CD4-positive, CD25-positive, alpha-beta regulatory T cell (primary cell): Measurements from ENCODE around the gene UPF3A. TPM values are rescaled to one million over a fixed set of nuclear protein-coding genes. Genes with fewer than 3 reads are reported as not detected.

Experiments used
- ATAC-seq, 2 donors: fragments of 150-1000 bp; cut with Tn5 transposase; one replicate each; pipeline ENCODE4 v1.10.0; 2021; ENCODE audit warnings: low read depth in 2 of 2, moderate number of reproducible peaks in 2 of 2, moderate library complexity in 1 of 2
- DNase-seq, 3 donors: peaks; one replicate each; pipeline versions ENCODE4 v3.0.0 to v3.0.0-alpha.2; 2012 to 2022; ENCODE audit warnings: mixed read lengths in 1 of 3
- H3K27ac ChIP-seq: one replicate; pipeline ENCODE4 v1.7.0; 2013; ENCODE audit warnings: mild to moderate bottlenecking, low read length; ENCODE audit not compliant: insufficient read depth, poor library complexity, severe bottlenecking
- H3K27me3 ChIP-seq: one replicate; pipeline ENCODE4 v1.7.0; 2013; ENCODE audit warnings: low read length; ENCODE audit not compliant: control insufficient read depth, insufficient read depth
- H3K36me3 ChIP-seq: one replicate; pipeline ENCODE4 v1.7.0; 2013; ENCODE audit warnings: mild to moderate bottlenecking, low read length, moderate library complexity; ENCODE audit not compliant: control insufficient read depth, insufficient read depth
- H3K4me1 ChIP-seq: 2 replicates; pipeline ENCODE4 v1.7.0; 2013; ENCODE audit warnings: mild to moderate bottlenecking, low read length; ENCODE audit not compliant: insufficient read depth, control insufficient read depth, poor library complexity, severe bottlenecking
- H3K4me3 ChIP-seq: one replicate; pipeline ENCODE4 v1.7.0; 2013; ENCODE audit warnings: low read depth, mild to moderate bottlenecking, low read length, moderate library complexity
- H3K9me3 ChIP-seq, 2 experiments: 1 replicate in 1 of 2; 2 replicates in 1 of 2; pipeline ENCODE4 v1.7.0; 2013; ENCODE audit warnings: low read length in 2 of 2, mild to moderate bottlenecking in 1 of 2, moderate library complexity in 1 of 2; ENCODE audit not compliant: control insufficient read depth in 2 of 2
- H3K27ac Mint-ChIP-seq, 3 donors: one replicate each; pipeline ENCODE4 v1.8.0; 2020 to 2022; ENCODE audit warnings: mild to moderate bottlenecking in 3 of 3, mixed read lengths in 3 of 3, moderate library complexity in 2 of 3
- H3K27me3 Mint-ChIP-seq: one replicate; pipeline ENCODE4 v1.8.0; 2022; ENCODE audit warnings: mild to moderate bottlenecking, mixed read lengths
- H3K36me3 Mint-ChIP-seq: one replicate; pipeline ENCODE4 v1.8.0; 2020; ENCODE audit warnings: mixed read lengths
- H3K4me1 Mint-ChIP-seq, 4 donors: one replicate each; pipeline ENCODE4 v1.8.0; 2020 to 2022; ENCODE audit warnings: mixed read lengths in 4 of 4, mild to moderate bottlenecking in 1 of 4
- H3K4me3 Mint-ChIP-seq, 4 donors: one replicate each; pipeline ENCODE4 v1.8.0; 2020 to 2022; ENCODE audit warnings: mild to moderate bottlenecking in 4 of 4, mixed read lengths in 4 of 4, moderate library complexity in 3 of 4
- H3K9me3 Mint-ChIP-seq, 7 donors: one replicate each; pipeline ENCODE4 v1.8.0; 2020 to 2022; ENCODE audit warnings: mixed read lengths in 7 of 7, mild to moderate bottlenecking in 3 of 7, moderate library complexity in 2 of 7
- polyA plus RNA-seq, 4 donors: library from polyadenylated mRNA; unstranded; fragments of 300-500 nt; fragmentation: Illumina TruSeq; gene quantifications; one replicate each; pipeline ENCODE4 v1.2.3, GENCODE V29; 2021
- total RNA-seq: library from RNA; stranded (reverse); gene quantifications from one replicate; pipeline ENCODE4 v1.2.3, GENCODE V29; 2022

UPF3A gene, protein sequence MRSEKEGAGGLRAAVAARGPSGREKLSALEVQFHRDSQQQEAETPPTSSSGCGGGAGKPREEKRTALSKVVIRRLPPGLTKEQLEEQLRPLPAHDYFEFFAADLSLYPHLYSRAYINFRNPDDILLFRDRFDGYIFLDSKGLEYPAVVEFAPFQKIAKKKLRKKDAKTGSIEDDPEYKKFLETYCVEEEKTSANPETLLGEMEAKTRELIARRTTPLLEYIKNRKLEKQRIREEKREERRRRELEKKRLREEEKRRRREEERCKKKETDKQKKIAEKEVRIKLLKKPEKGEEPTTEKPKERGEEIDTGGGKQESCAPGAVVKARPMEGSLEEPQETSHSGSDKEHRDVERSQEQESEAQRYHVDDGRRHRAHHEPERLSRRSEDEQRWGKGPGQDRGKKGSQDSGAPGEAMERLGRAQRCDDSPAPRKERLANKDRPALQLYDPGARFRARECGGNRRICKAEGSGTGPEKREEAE
- total RNA-seq: 50.0 TPM
- 10 to 100 TPM; 14.5 to 30.7 (median 16.4) TPM for polyA plus RNA-seq

DNA sequence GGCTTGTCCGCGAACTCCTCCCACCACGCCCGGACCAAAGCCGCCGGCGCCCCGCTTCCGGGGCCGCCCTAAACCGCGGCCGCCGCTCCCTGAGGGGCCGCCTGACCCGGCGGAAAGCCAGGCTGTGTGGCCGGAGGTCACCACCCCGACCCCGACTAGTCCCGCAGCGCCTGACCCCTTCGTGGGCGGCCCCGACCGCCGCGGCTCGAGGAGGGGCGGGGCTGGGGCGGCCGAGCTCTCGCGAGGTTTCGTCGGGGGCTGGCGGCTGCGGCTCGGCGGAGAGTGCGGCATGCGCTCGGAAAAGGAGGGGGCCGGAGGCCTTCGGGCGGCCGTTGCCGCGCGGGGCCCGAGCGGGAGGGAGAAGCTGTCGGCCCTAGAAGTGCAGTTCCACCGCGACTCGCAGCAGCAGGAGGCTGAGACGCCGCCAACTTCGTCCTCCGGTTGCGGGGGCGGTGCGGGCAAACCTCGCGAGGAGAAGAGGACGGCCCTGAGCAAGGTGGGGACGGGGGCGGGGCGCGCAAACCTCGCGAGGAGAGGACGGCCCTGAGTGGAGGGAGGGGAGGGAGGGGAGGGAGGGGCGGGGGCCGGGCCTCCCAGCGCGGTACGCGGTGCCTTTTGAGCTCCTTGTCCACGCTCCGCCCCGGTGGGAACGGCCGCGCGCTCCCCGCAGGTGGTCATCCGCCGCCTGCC, at the start of gene UPF3A:
Gene UPF3A, plus strand, starts transcription at position 251 of the 690 bp plus-strand sequence. Its CDS starts 39 bp downstream, at position 290.
- Mint-ChIP-seq H3K27me3 (no peaks in the 10 kb centered on the region), H3K4me1 (peaks cover 27 to 69% (median 37%) of the 10 kb centered on the region in 4 donors), H3K36me3 (peaks cover 24% of the 10 kb centered on the region), H3K9me3 (no peaks in the 10 kb centered on the region), H3K27ac (peak within 1 kb of the TSS; percentile 98 to 99 (median 98)), H3K4me3 (peak within 1 kb of the TSS; percentile 90 to 98 (median 92))
- Histone ChIP-seq H3K27ac (peak within 1 kb of the TSS; percentile 92), H3K4me3 (peak within 1 kb of the TSS; percentile 92), H3K9me3 (no peaks in the 10 kb centered on the region), H3K27me3 (no peaks in the 10 kb centered on the region), H3K36me3 (peaks cover 10% of the 10 kb centered on the region), H3K4me1 (peaks cover 45% of the 10 kb centered on the region)
- peak; percentile 84 to 85 for ATAC-seq
- DNase-seq: peak; percentile 83 to 96 (median 92)

DNA sequence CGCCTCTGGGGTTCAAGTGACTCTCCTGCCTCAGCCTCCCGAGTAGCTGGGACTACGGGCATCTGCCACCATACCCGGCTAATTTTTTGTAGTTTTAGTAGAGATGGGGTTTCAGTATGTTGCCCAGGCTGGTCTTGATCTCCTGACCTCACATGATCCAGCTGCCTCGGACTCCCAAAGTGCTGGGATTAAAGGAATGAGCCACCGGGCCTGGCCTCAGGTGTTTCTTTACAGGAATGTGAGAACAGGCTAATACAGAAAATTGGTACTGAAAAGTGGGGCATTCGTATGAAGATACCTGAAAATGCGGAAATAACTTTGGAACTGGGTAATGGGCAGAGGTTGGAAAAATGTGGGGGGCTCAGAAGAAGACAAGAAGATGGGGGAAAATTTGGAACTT, 49.5 kb upstream of the UPF3A start:
- H3K9me3 Mint-ChIP-seq: no peaks in the 10 kb centered on the region
- DNase-seq: no peak
- no peak for ATAC-seq
- H3K4me3 Mint-ChIP-seq: peak overlapping the region in 1 of 4 donors; percentile 27
- H3K9me3 ChIP-seq: no peaks in the 10 kb centered on the region
- peaks cover 5% of the 10 kb centered on the region for H3K27me3 ChIP-seq
- H3K4me1 ChIP-seq: peaks cover 29% of the 10 kb centered on the region
- H3K36me3 Mint-ChIP-seq: no peaks in the 10 kb centered on the region
- no peak overlapping the region for H3K4me3 ChIP-seq
- no peak overlapping the region for H3K27ac Mint-ChIP-seq
- H3K27me3 Mint-ChIP-seq: peaks cover 42% of the 10 kb centered on the region
- H3K4me1 Mint-ChIP-seq: peaks cover 11 to 29% (median 17%) of the 10 kb centered on the region in 4 donors
- H3K36me3 ChIP-seq: peaks cover 3% of the 10 kb centered on the region
- H3K27ac ChIP-seq: no peak overlapping the region

DNA sequence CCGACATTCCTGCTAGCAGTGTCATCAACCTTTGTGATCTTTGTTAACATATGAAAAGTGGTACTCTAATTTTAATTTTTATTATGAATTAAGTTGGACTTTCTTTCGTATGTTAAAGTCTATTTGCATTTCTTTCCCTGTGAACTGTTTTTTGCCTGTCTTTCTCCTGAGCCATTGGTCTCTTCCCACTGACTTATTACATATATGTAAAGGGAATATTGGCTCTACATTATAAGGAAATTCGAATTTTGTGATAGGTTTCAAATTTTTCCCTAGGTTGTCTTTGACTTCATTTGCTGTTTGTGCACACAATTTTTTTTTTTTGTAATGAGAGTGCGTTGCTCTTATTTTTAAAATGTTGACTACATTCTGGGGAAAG, 47.1 kb upstream of the UPF3A start:
- peak overlapping the region; percentile 41 for H3K4me3 ChIP-seq
- Mint-ChIP-seq H3K36me3 (peaks cover 14% of the 10 kb centered on the region), H3K27me3 (peaks cover 27% of the 10 kb centered on the region)

DNA sequence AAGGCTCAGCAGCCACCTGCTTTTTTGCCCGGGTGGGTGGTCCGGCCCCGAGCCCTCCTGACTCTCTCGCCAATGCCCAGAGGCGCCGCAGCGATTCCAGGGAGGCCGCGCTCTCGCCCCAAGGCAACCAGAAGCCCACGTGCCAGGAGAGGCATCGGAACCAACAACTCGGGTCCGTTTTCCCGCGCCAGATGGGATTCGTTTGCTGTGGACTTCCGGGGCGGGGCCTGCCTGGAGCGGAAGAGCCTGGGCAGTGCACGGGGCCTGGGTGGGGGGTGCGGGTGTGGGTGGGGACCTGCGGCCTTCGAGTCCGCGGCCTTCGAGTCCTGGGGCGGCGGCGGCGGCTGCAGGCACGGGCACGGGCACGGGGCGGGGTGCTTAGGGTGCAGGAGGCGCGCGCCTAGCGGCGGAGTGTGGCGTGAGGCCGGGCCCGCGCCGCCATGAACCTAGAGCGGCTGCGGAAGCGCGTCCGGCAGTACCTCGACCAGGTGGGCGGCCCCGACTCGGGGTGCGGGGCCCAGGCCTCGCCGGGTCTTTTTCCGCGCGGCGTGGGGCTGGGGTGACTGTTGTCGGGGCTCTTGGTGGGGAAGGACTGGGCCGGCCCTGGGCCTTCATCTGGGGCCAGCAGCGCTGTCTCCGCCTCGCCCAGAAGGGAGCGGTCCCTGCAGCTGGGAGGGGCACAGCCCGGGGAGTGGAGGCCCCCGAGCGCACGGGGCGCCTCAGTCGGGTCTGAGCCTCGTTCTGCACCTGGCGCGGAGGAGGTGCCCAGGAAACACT, 46.6 kb upstream of the UPF3A start, which contains the start of gene CDC16:
Gene CDC16, plus strand, starts transcription at position 253 of the 777 bp plus-strand sequence. Its CDS starts 188 bp downstream, at position 441.
- peaks cover 18% of the 10 kb centered on the region for H3K36me3 Mint-ChIP-seq
- peak within 1 kb of the TSS; percentile 88 to 96 (median 93) for H3K4me3 Mint-ChIP-seq
- no peaks in the 10 kb centered on the region for H3K9me3 Mint-ChIP-seq
- ATAC-seq: peak; percentile 88 to 90
- Histone ChIP-seq H3K36me3 (peaks cover 31% of the 10 kb centered on the region), H3K4me3 (peak within 1 kb of the TSS; percentile 88), H3K4me1 (peaks cover 25% of the 10 kb centered on the region), H3K9me3 (no peaks in the 10 kb centered on the region), H3K27me3 (peaks cover 3% of the 10 kb centered on the region), H3K27ac (peak within 1 kb of the TSS; percentile 71)
- peaks cover 9 to 35% (median 20%) of the 10 kb centered on the region in 4 donors for H3K4me1 Mint-ChIP-seq
- peak within 1 kb of the TSS; percentile 40 to 96 (median 83) for H3K27ac Mint-ChIP-seq
- DNase-seq: peak; percentile 69 to 88 (median 71)
- H3K27me3 Mint-ChIP-seq: peaks cover 21% of the 10 kb centered on the region

More for the DNA sequence above, 47.1 kb upstream of the UPF3A start:
- DNase-seq (no peak), ATAC-seq (no peak)
- H3K27ac Mint-ChIP-seq: peak overlapping the region in 1 of 3 donors; percentile 96
- Histone ChIP-seq H3K4me1 (peaks cover 25% of the 10 kb centered on the region), H3K36me3 (peaks cover 26% of the 10 kb centered on the region), H3K9me3 (no peaks in the 10 kb centered on the region), H3K27ac (peak overlapping the region; percentile 71), H3K27me3 (peaks cover 5% of the 10 kb centered on the region)
- no peaks in the 10 kb centered on the region for H3K9me3 Mint-ChIP-seq
- peaks cover 9 to 33% (median 20%) of the 10 kb centered on the region in 4 donors for H3K4me1 Mint-ChIP-seq
- peak overlapping the region; percentile 88 to 96 (median 93) for H3K4me3 Mint-ChIP-seq

DNA sequence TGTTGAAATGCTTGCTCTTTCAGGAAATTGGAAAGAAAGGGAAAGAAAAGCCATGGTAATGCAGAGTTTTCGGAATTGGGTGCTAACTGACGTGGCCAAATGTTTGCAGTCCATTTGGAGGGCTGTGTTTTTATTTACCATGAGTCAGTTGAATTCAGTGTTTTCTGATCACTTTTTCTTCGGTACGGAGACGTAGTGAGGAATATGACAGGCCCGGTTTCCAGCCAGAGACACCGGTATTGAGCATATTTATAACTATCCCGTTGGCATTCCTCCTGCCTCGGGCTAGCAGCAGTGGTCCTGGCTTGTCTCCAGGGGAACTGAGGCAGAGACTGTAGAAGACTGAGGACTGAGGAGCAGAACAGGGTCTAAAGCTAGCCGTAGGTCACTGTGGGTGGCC, 45.7 kb upstream of the UPF3A start:
- no peaks in the 10 kb centered on the region for H3K9me3 ChIP-seq
- peak overlapping the region; percentile 88 to 96 (median 93) for H3K4me3 Mint-ChIP-seq
- no peaks in the 10 kb centered on the region for H3K9me3 Mint-ChIP-seq
- H3K4me1 ChIP-seq: peaks cover 25% of the 10 kb centered on the region
- peaks cover 20% of the 10 kb centered on the region for H3K36me3 Mint-ChIP-seq
- peak overlapping the region; percentile 71 for H3K27ac ChIP-seq
- H3K27me3 ChIP-seq: no peaks in the 10 kb centered on the region
- peak overlapping the region; percentile 40 to 83 (median 66) for H3K27ac Mint-ChIP-seq
- H3K4me1 Mint-ChIP-seq: peaks cover 9 to 35% (median 17%) of the 10 kb centered on the region in 4 donors
- peaks cover 39% of the 10 kb centered on the region for H3K36me3 ChIP-seq
- DNase-seq (no peak), ATAC-seq (no peak)
- peak overlapping the region; percentile 88 for H3K4me3 ChIP-seq
- peaks cover 12% of the 10 kb centered on the region for H3K27me3 Mint-ChIP-seq

DNA sequence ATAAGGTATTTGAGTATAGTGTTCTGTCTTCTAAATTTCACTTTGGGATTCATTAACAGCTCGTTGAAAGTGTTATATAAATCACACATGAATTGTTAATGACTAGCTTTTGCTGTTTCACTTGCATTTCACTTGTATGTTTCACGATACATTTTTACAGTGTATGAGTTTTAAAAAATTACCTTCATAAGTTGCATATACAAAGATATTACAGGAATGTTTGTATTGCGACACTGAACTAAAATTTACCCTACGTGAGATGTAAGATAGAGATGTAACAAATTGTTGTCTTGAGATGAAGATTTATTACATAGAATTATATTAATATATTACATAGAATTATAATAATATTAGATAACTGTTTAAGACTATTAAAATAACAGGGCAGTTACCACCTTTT, 45.2 kb upstream of the UPF3A start:
- no peak overlapping the region for H3K27ac Mint-ChIP-seq
- peaks cover 9 to 38% (median 16%) of the 10 kb centered on the region in 4 donors for H3K4me1 Mint-ChIP-seq
- Histone ChIP-seq H3K27me3 (no peaks in the 10 kb centered on the region), H3K4me1 (peaks cover 25% of the 10 kb centered on the region), H3K9me3 (no peaks in the 10 kb centered on the region), H3K27ac (peak overlapping the region; percentile 71), H3K4me3 (peak overlapping the region; percentile 88), H3K36me3 (peaks cover 45% of the 10 kb centered on the region)
- H3K36me3 Mint-ChIP-seq: peaks cover 25% of the 10 kb centered on the region
- ATAC-seq (no peak), DNase-seq (no peak)
- H3K9me3 Mint-ChIP-seq: no peaks in the 10 kb centered on the region
- peaks cover 10% of the 10 kb centered on the region for H3K27me3 Mint-ChIP-seq
- H3K4me3 Mint-ChIP-seq: peak overlapping the region; percentile 88 to 96 (median 93)
